NCI-H774 (cell line): ENCODE results near the gene CRYBB3.
"Not testable (repeated sequence)": the region's sequence is repeated elsewhere in the genome, so short reads cannot be mapped to it uniquely, and the experiment has no call there.

Experiments
- DNase-seq: peaks from one replicate; lab custom pipeline; 2025; lab: John Stamatoyannopoulos, UW

CRYBB3 gene

DNA sequence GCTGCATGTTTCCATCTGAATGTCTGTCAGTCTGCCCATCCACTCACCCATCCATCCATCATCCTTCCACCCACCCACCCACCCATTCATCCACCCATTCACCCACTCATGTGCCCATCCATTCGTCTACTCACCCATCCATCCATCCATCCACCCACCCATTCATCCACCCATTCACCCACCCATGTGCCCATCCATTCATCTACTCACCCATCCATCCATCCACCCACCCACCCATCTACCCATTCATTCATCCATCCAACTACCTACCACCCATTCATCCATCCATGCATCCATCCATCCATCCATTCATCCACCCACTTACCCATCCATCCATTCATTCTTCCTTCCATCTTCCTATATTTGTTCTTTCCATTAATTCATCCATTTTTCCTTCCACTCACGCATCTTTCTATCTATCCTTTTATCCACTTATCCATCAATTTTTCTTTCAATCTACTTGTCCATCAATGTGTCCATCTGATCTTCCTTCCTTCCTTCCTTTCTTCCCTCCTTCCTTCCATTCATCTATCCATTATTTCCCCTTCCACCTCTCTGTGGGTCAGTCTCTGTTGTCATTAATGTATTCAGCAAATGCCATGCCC, 8.0 kb downstream of the CRYBB3 start:
- no peak for DNase-seq

DNA sequence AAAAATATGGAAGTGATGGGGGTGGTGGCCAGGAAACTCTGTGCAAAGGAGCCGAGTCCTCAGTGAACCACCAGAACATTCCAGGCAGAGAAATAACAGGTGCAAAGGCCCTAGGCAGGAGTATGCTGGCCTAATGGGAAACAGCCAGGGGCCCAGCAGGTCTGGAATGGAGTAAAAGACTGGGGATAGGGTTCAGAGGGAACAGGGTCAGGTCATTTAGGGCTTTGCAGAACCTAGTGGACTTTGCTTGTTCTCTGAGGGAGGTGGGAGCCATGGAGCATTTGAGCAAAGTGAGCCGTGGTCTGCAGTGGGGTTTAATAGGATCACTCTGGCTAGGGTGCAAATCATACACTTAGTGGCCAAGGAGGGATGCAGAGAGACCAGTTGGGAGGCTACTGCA, 8.7 kb downstream of the CRYBB3 start:
- no peak for DNase-seq

DNA sequence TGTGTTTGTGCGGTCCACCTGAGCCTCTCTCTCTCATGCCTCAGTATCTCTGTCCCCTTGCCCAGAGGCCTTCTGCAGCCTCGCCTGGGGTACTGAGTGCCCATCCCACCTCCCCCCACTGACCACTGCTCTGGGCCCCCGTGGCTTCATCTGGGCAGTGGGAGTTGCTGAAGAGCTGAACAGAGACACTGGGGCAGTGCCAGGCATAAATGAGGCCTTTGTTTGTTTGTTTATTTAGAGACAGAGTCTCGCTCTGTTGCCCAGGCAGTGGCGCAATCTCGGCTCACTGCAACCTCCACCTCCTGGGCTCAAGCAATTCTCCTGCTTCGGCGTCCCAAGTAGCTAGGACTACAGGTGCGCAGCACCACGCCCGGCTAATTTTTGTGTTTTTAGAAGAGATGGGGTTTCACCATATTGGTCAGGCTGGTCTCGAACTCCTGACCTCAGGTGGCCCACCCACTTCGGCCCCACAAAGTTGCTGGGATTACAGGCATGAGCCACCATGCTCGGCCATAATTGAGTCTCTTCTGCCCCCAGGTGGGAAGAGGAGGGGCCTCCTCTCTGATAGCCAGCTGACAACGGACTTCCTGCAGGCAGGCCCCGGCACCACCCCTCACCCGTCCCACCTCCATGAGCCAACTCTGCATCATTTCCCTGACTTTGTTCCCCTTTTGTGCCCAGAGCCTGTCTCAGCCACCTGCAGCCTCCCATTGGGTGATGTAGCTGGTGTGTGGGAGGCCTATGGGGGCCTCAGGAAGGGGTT, 9.3 kb downstream of the CRYBB3 start:
- DNase-seq: no peak

DNA sequence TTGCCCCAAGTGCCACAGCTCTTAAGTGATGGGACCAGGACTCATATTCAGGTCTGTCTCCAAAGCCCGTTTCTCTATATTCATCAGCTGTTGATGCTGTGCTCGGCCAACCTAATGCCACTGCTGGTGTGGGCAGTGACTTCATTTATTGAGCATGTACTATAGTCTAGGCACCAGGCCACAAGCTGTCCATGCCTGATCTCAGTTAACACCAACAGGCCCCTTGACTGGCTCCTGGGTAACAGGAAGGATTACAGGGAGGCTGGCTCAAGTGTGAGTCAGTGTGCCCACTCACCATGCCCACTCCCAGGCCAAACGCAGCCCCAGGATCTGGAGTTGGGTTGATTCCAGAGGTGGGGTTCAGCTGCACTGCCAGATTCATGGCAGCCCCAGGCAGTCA, 11.1 kb downstream of the CRYBB3 start:
- DNase-seq: no peak

DNA sequence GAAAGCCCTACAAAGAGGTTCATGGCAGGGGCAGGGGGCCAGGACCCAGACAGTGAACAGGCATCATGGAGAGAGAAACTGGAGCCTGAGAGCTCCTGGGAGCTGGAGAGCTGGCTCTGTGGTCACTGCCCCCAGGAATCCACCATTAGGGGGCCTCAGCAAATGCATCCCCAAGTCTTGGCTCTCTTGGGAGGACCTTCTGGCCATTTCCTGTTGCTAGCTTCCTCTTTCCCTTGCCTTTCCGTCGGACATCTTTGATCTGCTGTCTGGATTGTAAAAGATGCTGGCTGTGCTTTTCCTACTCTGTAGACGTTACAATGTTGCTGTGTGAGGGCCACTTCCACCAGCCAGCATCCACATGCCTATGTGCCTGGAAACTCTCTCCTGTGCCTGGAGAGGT, 12.7 kb downstream of the CRYBB3 start:
- DNase-seq: no peak

DNA sequence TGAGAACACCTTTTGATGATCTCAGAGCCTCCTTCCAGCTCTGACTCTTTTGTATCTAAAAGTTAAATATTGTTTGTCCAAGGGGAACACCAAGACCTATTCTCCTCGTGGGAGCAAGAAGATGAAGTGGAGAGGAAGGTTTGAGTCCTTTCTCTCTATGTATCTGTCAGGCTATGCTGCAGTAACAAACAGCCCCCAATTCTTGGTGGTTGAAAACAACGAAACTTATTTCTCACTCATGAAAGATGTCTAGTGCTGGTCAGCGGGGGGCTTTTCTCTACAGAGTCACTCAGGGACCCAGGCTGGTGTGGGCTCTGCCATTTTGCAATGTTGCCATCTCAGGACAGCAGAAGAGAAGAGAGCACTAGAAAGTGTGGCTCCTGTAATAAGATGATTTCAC, 13.6 kb downstream of the CRYBB3 start:
- DNase-seq: no peak

DNA sequence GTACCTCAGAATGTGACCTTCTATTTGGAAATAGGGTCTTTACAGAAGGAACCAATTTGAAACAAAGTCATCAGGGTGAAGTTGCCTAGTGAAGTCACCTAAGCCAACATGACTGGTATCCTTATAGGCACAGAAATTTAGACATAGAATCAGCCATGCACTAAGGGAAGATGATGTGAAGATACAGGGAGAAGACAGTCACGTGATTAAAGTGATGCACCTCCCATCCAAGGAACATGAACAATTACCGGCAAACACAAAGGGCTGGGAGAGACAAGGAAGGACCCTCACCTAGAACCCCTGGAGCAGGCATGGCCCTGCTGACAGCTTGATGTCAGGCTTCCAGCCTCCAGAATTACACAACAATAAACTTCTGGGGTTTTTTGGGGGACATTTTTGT, 16.6 kb downstream of the CRYBB3 start:
- DNase-seq: no peak

DNA sequence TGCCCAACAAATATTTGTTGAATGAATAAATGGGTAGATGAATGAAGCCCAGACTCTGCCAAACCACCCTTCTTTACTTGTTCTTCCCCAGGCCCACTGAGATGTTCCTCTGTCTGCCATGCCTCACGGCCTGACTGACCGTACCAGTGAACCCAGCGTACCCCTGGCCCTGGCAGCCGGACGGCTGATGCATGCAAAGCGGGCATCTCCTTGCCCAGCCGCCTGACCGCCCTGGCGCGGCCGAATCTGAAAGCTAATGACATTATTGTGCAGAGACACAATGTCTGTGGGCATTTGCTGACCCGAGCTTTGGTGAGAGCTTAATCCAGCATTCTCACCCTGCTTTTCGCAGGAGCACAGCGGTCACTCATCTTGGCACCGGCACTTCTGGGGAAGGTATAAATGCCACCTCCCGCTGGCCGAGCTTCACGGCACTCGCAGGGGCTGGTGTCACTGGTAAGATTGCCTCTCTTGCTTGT, 19.6 kb downstream of the CRYBB3 start, which contains the start of gene CRYBB2:
Gene CRYBB2, plus strand, starts transcription at position 429 of the 479 bp plus-strand sequence. CDS start 1,791 bp downstream, outside the sequence.
- no peak for DNase-seq

DNA sequence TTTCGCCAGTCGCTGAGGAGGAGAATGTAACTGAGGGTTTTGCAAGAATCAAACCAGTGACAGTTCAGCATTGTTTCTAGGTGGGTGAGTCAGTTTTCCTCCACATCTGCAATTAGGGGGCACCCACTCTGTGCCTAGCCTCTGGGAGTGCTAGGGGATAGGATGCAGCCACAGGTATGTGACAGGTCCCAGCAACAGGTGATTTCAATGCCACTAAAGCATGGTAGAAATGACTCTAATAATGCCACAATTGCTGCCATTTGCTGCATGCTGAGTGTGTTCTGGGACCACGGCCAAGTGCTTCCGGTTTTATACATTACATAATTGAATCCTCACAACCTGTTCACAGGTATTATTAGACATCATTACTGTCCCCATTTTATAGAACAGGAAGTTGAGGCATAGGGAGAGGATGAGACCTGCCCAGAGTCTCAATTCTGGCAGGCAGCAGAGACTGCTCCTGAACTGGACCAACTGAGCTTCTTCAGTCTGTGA, 20.3 kb downstream of the CRYBB3 start:
- peak; percentile 17 for DNase-seq

DNA sequence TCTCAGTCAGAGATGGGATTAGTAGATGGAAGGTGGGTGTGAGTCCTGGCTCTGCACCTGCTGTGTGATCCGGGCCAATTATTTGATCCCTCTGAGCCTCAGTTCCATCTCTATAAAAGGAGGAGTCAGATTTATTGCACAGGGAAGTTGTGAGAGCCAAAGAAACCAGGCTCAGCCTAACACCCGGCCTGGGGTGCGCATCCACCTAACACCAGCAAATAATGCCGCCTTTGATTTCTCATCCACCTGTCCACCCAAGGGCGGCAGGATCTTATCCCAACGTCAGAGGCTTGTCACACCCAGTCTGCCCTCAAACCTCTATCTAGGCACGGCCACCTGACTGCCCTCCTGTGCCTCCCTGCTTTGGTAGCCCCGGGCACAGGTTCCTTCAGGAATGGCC, 22.1 kb downstream of the CRYBB3 start:
- DNase-seq: no peak

DNA sequence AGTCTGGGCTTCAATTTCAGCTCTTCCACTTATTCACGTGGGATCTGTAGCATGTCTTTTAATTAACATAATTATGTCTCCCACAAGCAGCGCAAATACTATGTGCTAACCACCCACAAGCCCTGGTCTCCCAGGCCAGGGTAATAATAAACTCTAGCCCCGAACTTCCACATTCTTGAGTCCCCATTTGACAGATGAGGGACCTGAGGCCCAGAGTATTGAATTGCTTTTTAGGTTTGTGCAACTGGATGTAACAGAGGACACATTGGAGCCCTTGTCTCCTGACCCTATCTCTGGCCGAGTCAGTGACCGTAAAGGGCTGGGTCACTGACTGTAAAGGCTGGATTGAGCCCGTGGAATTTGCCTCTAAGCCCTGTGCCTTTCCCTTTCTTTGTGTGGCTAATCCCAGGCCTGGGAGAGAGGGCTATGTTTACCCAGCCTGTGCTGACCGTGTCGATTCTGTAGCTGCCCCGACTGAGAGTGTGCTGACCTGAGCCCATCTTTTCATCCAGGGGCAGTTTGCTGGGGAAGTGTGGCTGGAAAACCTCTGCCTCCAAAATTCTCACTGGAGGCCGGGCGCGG, 23.7 kb downstream of the CRYBB3 start:
- no peak for DNase-seq

DNA sequence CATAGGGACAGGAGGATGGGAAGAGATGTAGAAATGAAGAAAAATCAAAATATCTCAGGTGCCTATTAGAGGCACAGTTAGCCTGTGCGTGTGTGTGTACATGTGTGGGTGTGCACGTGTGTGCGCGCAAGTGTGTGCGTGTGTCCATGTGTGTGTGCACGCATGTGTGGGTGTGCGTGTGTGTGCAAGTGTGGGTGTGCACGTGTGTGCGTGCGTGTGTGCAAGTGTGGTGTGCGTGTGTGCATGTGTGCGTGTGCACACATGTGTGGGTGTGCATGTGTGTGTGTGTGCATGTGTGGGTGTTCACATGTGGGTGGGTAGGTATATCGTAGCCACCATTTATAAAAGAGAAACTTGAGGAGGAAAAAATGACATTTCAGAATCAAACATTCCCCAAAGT, 29.2 kb downstream of the CRYBB3 start:
- no peak for DNase-seq

DNA sequence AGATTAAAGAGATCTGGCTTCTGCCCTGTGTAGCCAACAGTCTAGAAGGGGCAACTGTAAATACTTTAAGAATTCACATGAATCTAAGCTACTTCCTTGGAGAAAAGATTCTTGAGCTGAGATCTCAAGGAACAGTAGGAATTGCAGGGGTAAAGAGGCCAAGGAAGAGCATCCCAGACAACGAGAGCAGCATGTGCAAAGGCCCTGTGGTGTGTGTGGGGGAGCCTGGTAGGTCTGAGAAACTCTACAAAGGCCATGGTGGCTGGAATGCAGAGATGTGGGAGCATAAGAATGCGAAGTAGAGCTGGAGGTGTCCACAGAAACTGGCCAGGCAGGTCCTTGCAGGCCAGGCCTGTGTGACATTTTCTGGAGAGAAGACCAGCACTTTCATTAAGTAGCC, 31.1 kb downstream of the CRYBB3 start:
- not testable (repeated sequence) for DNase-seq

DNA sequence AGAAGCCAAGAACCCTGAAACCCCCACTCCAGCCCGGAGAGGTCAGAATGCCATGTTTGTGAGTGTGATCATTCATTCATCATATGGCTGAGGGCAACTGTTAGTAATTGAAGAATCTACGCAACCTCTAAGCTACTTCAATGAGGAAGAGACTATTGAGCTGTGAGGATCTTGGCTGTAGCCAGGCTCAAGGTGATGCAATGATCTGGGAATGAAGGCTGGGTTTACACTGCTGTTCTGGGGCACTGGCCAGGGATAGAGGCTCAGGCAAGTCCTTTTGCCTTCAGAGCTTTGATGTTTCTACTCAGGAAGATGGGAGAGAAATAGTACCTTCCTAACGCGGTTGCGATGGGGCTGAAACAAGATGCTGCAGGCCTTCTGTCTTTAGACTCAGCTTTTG, 32.6 kb downstream of the CRYBB3 start:
- DNase-seq: no peak

DNA sequence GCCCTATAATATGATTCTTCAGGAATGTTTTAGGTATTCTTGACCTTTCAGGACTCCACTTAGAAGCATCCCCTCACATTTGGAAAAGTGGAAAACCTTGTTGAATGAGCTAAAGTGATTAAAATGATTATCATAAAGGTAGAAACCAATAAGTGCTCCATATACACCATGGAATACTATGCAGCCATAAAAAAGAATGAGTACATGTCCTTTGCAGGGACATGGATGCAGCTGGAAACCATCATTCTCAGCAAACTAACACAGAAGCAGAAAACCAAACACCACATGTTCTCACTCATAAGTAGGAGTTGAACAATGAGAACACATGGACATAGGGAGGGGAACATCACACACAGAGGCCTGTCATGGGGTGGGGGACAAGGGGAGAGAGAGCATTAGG, 34.0 kb downstream of the CRYBB3 start:
- not testable (repeated sequence) for DNase-seq

DNA sequence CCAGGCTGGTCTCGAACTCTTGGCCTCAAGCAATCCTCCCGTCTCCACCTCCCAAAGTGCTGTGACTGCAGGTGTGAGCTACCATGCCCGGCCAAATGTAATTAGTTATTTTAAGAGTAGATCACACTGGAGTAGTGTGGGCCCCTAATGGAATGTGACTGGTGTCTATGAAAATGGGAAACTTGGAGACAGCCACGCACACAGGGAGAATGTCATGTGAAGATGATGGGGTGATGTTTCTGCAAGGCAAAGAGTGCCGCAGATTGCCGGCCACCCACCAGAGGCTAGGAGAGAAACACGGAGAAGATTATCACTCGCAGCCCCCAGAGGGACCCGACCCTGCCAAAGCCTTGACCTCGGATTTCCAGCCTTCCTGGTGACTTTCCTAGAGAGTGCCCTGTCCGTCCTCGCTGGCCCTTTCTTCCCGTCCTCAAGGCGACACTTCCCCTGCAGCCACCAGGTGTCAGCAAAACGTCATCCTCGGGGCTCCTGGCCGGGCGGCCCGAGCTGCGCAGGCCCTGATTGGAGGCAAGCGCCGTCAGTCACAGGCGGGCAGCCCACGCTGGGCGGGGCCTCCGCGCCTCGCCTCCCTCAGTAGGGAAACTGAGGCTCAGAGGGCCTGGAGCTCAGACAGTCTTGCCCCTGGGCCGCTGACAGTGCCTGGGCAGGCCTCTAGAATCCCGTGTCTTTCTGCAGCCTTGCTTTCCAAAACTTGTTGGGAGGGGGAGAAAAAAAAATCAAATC, 36.1 kb downstream of the CRYBB3 start:
- DNase-seq: peak; percentile 42

DNA sequence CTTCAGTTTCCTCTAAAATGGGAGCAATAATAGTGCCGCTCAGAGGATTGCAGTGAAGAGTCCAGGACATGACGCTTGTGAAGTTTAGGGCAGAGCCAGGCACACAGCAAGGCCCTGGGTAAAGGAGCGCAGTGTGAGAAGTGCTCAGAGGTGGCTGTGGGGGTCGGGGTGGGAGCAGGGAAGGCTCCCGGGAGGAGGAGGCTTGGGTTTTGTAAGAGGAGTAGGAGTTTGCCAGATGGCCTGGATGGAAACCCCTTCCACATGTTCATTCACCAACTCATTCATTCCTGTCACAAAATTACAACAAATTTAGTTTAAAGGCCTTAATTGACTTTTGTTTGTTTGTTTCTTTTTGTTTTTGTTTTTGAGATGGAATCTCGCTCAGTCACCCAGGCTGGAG, 36.8 kb downstream of the CRYBB3 start:
- DNase-seq: no peak

DNA sequence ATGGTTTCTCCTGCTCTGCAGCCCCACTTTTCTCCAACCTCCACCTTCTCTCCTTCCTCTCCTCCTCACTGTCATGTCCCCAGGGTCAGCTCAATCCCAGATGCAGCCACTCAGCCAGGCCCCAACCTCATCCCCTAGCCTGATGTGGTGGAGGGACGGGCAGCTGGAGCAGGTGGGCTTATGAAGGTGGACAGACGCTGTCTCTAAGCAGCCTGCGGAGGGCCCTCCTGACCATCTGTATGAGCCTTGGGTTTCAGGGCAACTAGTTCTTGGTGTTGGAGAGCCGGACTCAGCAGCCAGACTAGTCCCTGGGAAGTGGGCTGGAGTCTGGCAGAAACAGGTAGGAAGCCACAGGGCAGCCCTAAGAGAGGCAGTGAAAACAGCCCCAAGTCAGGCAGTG, 37.8 kb downstream of the CRYBB3 start:
- no peak for DNase-seq

DNA sequence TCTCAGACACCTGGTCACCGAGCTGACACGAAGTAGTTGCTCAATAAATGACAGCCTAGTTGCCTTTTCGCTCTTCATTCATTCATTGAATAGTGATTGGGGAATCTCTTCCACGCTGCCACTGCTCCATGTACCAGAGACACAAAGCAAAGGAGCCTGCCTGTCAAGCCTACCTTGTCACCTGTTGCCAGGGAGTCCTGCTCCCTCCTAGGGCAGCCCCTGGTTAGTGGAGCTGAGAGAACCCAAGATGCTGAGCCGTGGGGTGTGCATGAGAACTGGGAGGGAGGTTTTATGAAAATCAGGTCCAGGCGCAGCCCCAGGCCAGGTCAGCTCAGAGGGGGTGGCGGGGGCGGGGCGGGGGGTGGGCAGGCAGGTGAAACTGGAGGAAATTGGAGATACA, 38.4 kb downstream of the CRYBB3 start:
- DNase-seq: not testable (repeated sequence)

DNA sequence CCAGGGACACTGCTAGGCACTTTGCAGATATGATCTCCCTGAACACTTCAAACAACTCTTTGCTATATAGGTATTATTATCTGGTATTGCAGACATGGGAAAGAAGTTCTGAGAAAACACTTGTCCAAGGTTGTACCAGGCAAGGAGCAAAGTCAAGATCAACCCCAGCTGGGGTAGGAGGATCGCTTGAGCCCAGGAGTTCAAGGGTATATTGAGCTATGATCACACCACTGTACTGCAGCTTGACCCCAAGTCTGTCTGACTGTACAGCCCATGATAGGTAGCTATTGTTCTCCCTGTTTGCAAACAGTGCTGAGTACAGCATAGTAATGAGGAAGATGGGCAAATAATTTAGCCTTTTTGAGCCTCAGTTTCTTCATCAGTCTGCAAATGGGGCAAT, 55.5 kb downstream of the CRYBB3 start:
- not testable (repeated sequence) for DNase-seq
